SK-N-SH treated with all-trans-retinoic acid at 6 μM for 48 hours (cell line): ENCODE data around the gene ZNF316.

Experiments
- ATAC-seq: fragments of 200-7000 bp; cut with Tn5 transposase; 3 replicates; pipeline ENCODE4 v1.9.1; 2020; ENCODE audit warnings: mild to moderate bottlenecking, moderate library complexity
- BACH2 ChIP-seq: fragments of 250-450 bp; sonication (Bioruptor Pico); IDR thresholded peaks from 2 replicates; pipeline ENCODE4 v1.9.0; 2021; ENCODE audit warnings: mild to moderate bottlenecking, borderline replicate concordance
- CREB5 ChIP-seq: fragments of 250-450 bp; sonication (Bioruptor Pico); IDR thresholded peaks from 2 replicates; pipeline ENCODE4 v1.5.1; 2020; ENCODE audit warnings: low read depth, mild to moderate bottlenecking, moderate library complexity
- CSDC2 ChIP-seq: fragments of 250-450 bp; sonication (Bioruptor Pico); IDR thresholded peaks from 2 replicates; pipeline ENCODE4 v1.5.0; 2020; ENCODE audit warnings: mild to moderate bottlenecking, moderate library complexity
- CSRNP3 ChIP-seq: fragments of 250-450 bp; sonication (Bioruptor Pico); IDR thresholded peaks from 2 replicates; pipeline ENCODE4 v1.5.1; 2021; ENCODE audit warnings: mild to moderate bottlenecking, moderate library complexity
- ESRRG ChIP-seq: fragments of 250-450 bp; sonication (Bioruptor Pico); IDR thresholded peaks from 2 replicates; pipeline ENCODE4 v1.6.1; 2021; ENCODE audit warnings: mild to moderate bottlenecking
- GLIS3 ChIP-seq: fragments of 250-450 bp; sonication (Bioruptor Pico); IDR thresholded peaks from 2 replicates; pipeline ENCODE4 v1.5.0; 2020; ENCODE audit warnings: mild to moderate bottlenecking, moderate library complexity
- ISL1 ChIP-seq: fragments of 250-450 bp; sonication (Bioruptor Pico); IDR thresholded peaks from 2 replicates; pipeline ENCODE4 v2.1.2; 2022; ENCODE audit warnings: mild to moderate bottlenecking, moderate library complexity
- PATZ1 ChIP-seq: fragments of 250-450 bp; sonication (Bioruptor Pico); IDR thresholded peaks from 2 replicates; pipeline ENCODE4 v1.8.0; 2020; ENCODE audit warnings: mild to moderate bottlenecking, moderate library complexity, borderline replicate concordance
- SNAI2 ChIP-seq: fragments of 250-450 bp; sonication (Bioruptor Pico); IDR thresholded peaks from 2 replicates; pipeline ENCODE4 v1.5.0; 2020; ENCODE audit warnings: mild to moderate bottlenecking, moderate library complexity
- TCF4 ChIP-seq: fragments of 250-450 bp; sonication (Bioruptor Pico); IDR thresholded peaks from 2 replicates; pipeline ENCODE4 v1.8.0; 2021; ENCODE audit warnings: mild to moderate bottlenecking, moderate library complexity, borderline replicate concordance
- TOX ChIP-seq: fragments of 250-450 bp; sonication (Bioruptor Pico); IDR thresholded peaks from 2 replicates; pipeline ENCODE4 v1.8.0; 2021; ENCODE audit warnings: mild to moderate bottlenecking, moderate library complexity, borderline replicate concordance
- TSHZ2 ChIP-seq: fragments of 250-450 bp; sonication (Bioruptor Pico); IDR thresholded peaks from 2 replicates; pipeline ENCODE4 v1.5.0; 2020; ENCODE audit warnings: mild to moderate bottlenecking, moderate library complexity
- ZC3H10 ChIP-seq: fragments of 250-450 bp; sonication (Bioruptor Pico); IDR thresholded peaks from 2 replicates; pipeline ENCODE4 v1.5.1; 2021; ENCODE audit warnings: mild to moderate bottlenecking, moderate library complexity
- ZFP3 ChIP-seq: fragments of 250-450 bp; sonication (Bioruptor Pico); IDR thresholded peaks from 2 replicates; pipeline ENCODE4 v1.5.0; 2020; ENCODE audit warnings: mild to moderate bottlenecking, moderate library complexity
- ZFP30 ChIP-seq: fragments of 450-650 bp; formaldehyde crosslinking; IDR thresholded peaks from 2 replicates; pipeline ENCODE4 v1.5.0; 2022; ENCODE audit warnings: mild to moderate bottlenecking, moderate library complexity
- ZNF8 ChIP-seq: fragments of 450-650 bp; formaldehyde crosslinking; IDR thresholded peaks from 2 replicates; pipeline ENCODE4 v1.5.0; 2020; ENCODE audit warnings: mild to moderate bottlenecking, moderate library complexity

ZNF316 gene

GRCh38 chr7:6648066-6648814 is 11.1 kb downstream of the ZNF316 start:
- ATAC-seq = no peak
- TF ChIP-seq ZNF8 (CRISPR knock-in tag) = no peak
- TF ChIP-seq CSRNP3 = no peak
- no peak for TF ChIP-seq PATZ1
- TF ChIP-seq TOX (CRISPR knock-in tag) = no peak
- TF ChIP-seq ESRRG = no peak
- TF ChIP-seq CSDC2 (CRISPR knock-in tag) = no peak
- TF ChIP-seq ISL1 (CRISPR knock-in tag) = no peak
- no peak for TF ChIP-seq ZFP3 (CRISPR knock-in tag)
- TF ChIP-seq ZC3H10 = no peak

GRCh38 chr7:6648815-6649104 is 11.6 kb downstream of the ZNF316 start:
- TF ChIP-seq CREB5 (no peak), PATZ1 (no peak), ZFP30 (no peak), TCF4 (CRISPR knock-in tag) (no peak), TSHZ2 (CRISPR knock-in tag) (no peak), ZFP3 (CRISPR knock-in tag) (no peak)

GRCh38 chr7:6649241-6649961 is 12.3 kb downstream of the ZNF316 start:
- TF ChIP-seq SNAI2 (no peak), ISL1 (CRISPR knock-in tag) (no peak), BACH2 (no peak), PATZ1 (no peak), GLIS3 (no peak)
- ATAC-seq = no peak

More at GRCh38 chr7:6648815-6649104, 11.6 kb downstream of the ZNF316 start:
- no peak for ATAC-seq

GRCh38 chr7:6650086-6650485 is 13.0 kb downstream of the ZNF316 start:
- TF ChIP-seq GLIS3 (no peak), ZC3H10 (no peak), ZFP3 (CRISPR knock-in tag) (no peak)
- ATAC-seq = no peak
